Body of pancreas (tissue), 4 donors: Measurements from ENCODE around the gene MLLT6.

Experiments
- CTCF ChIP-seq, 7 experiments: fragments of 450-650 bp in 4 of 7; fragments of 200-600 bp in 3 of 7; sonication (generic) in 3 of 7; IDR thresholded peaks; one replicate each; pipeline ENCODE4 v1.5.1; 2016 to 2019; ENCODE audit warnings: antibody characterized with exemption in 7 of 7
- POLR2A ChIP-seq, 3 donors: fragments of 450-650 bp; IDR thresholded peaks; one replicate each; pipeline ENCODE4 v1.6.1; 2016; ENCODE audit warnings: antibody characterized with exemption in 3 of 3, mild to moderate bottlenecking in 2 of 3

- no peak for TF ChIP-seq POLR2A (IDR thresholded peaks at IDR 0.05)
- TF ChIP-seq CTCF (IDR thresholded peaks at IDR 0.05), result no peak
Observed at GRCh38 chr17:38716368-38717005, 11.4 kb downstream of the MLLT6 start.
